ENCODE measurements around the gene FNTB.

Gene FNTB

DNA sequence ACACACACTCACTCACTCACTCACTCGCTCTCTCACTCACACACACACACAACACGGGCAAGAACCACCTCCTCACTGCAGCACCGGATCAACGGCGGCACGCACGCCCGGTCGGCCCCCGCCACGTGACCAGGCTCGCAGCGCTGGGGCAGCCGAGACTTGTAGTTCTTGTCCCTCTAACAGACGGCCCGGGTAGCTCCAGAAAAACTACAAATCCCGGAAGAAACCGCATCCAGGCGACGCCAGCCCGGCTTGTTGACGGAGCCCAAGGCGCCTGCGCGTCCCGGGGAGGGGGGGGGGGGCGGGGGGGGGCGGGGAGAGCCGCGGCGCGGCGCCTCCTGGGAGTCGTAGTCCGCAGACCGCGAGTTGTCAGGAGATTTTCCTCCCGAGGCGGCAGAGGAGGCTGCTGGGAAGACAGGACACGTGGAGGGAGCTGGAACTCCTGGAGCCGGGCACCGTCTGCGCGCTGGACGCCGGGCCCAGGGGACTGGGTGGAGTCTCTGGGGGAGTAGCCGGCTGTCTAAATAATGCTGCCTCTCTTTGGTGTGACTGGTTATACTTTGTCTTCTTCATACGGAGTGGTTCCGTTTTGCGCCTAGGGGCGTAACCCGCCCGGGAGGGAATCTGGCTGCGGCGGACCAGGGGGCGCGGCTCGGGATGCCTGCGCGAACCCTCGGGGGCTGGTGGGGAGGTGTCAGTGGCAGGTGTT lies 115.9 kb downstream of the FNTB start, which contains the start of gene MAX:
TSS of gene MAX (minus strand) at position 77 of the 709 bp plus-strand sequence. CDS start 178 bp downstream, outside the sequence.
- Mint-ChIP-seq H3K36me3 (ENCODE audit: low read depth) (peaks cover 38% of the 10 kb centered on the region), H3K4me1 (ENCODE audit: low read depth) (peaks cover 37% of the 10 kb centered on the region), H3K27me3 (no peaks in the 10 kb centered on the region), H3K27ac (peak within 1 kb of the TSS; percentile 96), H3K9me3 (no peaks in the 10 kb centered on the region), H3K4me3 (peak within 1 kb of the TSS; percentile 96)
- DNase-seq = peak; percentile 97

DNA sequence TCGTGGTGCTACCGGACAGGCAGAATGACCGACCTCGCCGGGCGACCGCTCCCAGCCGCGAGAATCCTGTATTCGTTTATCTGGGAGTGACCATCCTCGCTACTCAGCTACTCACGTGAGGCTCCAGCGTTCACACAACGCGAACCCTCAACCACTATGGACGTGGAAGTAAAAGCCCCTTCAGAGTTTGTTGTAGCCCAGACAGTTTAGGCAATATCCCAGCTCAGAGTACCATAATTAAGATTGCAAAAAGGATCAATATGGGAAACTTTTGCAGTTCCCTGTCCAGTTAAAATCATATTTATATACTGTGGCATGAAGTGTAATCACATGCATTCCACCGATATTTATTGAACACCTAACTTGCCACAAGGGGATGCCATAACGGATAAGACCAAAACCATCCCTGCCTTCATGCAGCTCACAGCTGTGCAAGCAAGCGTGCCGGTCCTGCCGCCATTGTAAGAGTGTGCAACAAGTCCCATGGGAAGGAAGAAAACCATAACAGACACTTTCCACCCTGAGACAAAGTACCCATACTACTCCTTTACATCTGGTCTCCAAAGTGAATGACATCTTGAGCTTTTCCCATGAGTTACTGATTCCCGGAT lies 116.6 kb downstream of the FNTB start:
- peak overlapping the region; percentile 96 for H3K4me3 Mint-ChIP-seq
- no peaks in the 10 kb centered on the region for H3K27me3 Mint-ChIP-seq
- H3K9me3 Mint-ChIP-seq = no peaks in the 10 kb centered on the region
- peak; percentile 35 for DNase-seq
- peaks cover 31% of the 10 kb centered on the region for H3K4me1 Mint-ChIP-seq (ENCODE audit: low read depth)
- H3K36me3 Mint-ChIP-seq (ENCODE audit: low read depth) = peaks cover 32% of the 10 kb centered on the region
- H3K27ac Mint-ChIP-seq = peak overlapping the region; percentile 96

DNA sequence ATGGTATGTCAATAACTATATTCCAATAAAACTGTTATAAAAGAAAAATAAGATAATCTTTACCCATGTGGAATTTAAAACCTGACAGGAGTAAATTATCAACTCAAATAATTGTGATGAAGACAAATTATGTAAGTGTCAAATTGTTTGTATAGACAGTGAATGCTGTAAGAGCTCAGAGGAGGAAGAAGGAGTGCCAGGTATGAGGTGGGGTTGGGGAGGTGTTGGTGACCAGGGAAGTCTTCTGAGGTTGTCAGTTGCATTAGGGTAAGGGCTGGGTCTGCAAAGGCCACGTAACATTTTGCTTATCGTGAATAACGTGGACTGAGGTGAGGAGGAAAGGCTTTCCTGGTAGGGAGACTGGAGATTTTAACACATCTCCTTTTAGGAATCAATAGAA lies 118.1 kb downstream of the FNTB start:
- Mint-ChIP-seq H3K9me3 (no peaks in the 10 kb centered on the region), H3K36me3 (ENCODE audit: low read depth) (peaks cover 20% of the 10 kb centered on the region), H3K27ac (no peak overlapping the region)

DNA sequence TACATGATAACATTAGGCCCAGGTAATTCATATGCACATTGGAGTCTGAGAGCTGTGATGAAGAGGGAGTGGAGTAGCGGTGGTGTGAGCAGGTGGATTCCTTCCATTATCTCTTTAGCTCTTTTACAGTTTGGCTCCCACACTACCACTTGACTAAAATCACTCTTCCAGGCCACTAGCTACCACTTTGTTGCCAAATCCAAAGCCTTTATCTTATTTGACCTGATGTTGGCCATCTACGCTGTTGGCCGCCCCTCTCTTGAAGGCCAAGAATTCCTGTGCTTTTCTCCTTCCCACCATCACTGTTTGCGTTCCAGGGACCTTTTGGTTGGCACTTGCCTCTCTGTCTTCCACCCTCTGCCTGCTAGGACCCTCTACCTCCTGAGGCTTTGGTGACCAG lies 119.6 kb downstream of the FNTB start:
- Mint-ChIP-seq H3K4me1 (ENCODE audit: low read depth) (peaks cover 8% of the 10 kb centered on the region), H3K36me3 (ENCODE audit: low read depth) (peaks cover 8% of the 10 kb centered on the region), H3K9me3 (no peaks in the 10 kb centered on the region), H3K27me3 (no peaks in the 10 kb centered on the region), H3K27ac (no peak overlapping the region), H3K4me3 (no peak overlapping the region)
- no peak for DNase-seq

More for the DNA sequence above, 118.1 kb downstream of the FNTB start:
- Mint-ChIP-seq H3K4me3 (no peak overlapping the region), H3K4me1 (ENCODE audit: low read depth) (peaks cover 18% of the 10 kb centered on the region), H3K27me3 (no peaks in the 10 kb centered on the region)
- DNase-seq = no peak

DNA sequence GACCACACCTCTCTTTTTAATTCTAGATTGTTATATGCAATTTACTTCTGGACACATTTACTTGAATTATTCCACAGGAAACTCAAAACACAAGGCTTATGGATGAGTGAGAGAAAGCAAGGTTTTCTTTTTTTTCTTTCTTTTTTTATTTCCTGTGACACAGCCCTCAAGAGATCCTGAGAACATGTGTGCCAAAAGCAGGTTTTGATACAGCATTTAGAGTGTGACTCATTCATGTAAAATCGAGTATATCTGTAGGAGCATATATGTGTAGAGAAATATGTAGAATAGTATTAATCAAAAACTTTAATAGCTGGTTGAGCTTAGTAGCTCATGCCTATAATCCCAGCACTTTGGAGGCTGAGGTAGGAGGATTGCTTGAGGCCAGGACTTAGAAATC lies 120.0 kb downstream of the FNTB start:
- Mint-ChIP-seq H3K27me3 (no peaks in the 10 kb centered on the region), H3K4me3 (no peak overlapping the region), H3K36me3 (ENCODE audit: low read depth) (peaks cover 7% of the 10 kb centered on the region), H3K27ac (no peak overlapping the region), H3K9me3 (no peaks in the 10 kb centered on the region), H3K4me1 (ENCODE audit: low read depth) (peaks cover 8% of the 10 kb centered on the region)
- DNase-seq = no peak

DNA sequence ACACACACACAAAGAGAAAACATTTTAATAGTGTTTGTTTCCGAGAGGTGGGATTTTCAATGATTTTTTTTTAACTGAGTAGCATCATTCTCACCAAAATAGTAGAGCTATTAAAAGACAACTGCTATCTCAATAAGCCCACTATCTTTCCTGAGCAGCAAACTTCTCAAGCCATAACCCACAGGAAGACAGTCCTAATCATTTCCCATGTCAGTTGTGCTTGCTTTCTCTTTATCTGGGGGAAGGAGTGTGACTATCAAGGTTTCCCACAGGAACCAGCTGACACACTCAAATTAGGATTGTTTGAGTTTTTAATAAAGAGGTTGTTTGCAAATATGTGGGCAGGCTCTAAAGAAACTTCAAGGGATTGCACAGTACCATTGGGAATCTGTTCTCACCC lies 120.5 kb downstream of the FNTB start:
- no peaks in the 10 kb centered on the region for H3K27me3 Mint-ChIP-seq
- H3K4me3 Mint-ChIP-seq = no peak overlapping the region
- H3K27ac Mint-ChIP-seq = no peak overlapping the region
- no peak for DNase-seq
- peaks cover 8% of the 10 kb centered on the region for H3K4me1 Mint-ChIP-seq (ENCODE audit: low read depth)
- H3K9me3 Mint-ChIP-seq = no peaks in the 10 kb centered on the region
- peaks cover 6% of the 10 kb centered on the region for H3K36me3 Mint-ChIP-seq (ENCODE audit: low read depth)

DNA sequence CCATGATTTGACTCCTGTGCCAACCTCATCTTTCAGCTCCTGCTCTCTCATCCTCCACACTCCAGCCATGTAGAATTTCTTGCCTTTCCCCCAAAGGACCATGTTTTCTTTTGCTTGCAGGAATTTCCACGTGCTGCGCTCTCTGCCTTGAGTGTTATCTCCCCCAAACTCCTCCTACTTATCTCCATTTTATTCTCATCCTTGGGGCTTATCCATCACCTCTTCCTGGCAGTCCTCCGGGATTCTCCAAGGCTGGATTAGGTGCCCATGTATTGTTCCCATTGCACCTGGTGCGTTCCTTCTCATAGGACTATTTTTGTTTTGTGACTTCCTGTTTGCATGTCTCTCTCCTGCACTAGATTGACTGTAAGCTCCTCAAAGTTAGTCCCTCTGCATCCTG lies 122.7 kb downstream of the FNTB start:
- Mint-ChIP-seq H3K4me3 (no peak overlapping the region), H3K27ac (no peak overlapping the region), H3K36me3 (ENCODE audit: low read depth) (no peaks in the 10 kb centered on the region), H3K4me1 (ENCODE audit: low read depth) (peaks cover 1% of the 10 kb centered on the region), H3K27me3 (no peaks in the 10 kb centered on the region), H3K9me3 (no peaks in the 10 kb centered on the region)
- DNase-seq = no peak

DNA sequence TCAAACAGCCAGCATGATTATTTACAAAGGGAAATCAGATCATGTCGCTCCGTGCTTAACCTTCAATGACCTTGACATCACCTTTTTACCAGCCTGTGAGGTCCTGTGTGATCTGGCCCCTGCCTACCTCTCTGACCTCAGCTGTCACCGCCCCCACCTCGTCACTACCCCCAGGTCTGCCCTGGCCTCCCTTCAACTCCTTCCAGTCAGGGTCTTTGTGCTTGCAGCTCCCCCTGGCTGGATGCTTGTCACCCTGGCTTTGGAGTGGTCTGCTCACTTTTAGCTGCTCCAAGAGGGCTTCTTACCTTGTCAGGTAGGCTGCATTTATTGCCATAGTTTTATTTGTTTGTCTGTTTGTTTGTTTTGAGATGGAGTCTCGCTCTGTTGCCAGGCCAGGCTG lies 123.8 kb downstream of the FNTB start:
- H3K9me3 Mint-ChIP-seq = no peaks in the 10 kb centered on the region
- peaks cover 1% of the 10 kb centered on the region for H3K4me1 Mint-ChIP-seq (ENCODE audit: low read depth)
- no peak for DNase-seq
- H3K4me3 Mint-ChIP-seq = no peak overlapping the region
- H3K27me3 Mint-ChIP-seq = no peaks in the 10 kb centered on the region
- H3K27ac Mint-ChIP-seq = no peak overlapping the region
- H3K36me3 Mint-ChIP-seq (ENCODE audit: low read depth) = no peaks in the 10 kb centered on the region

All from activated T-cell treated with anti-CD3 and anti-CD28 coated beads, Interleukin-2, amount 50 U/mL, for 24 hours (primary cell).